Stimulated activated CD8-positive, alpha-beta memory T cell treated with anti-CD3 and anti-CD28 coated beads, Interleukin-2, amount 100 ng/mL, for 1 hour (primary cell): ENCODE results near the gene NCS1.

Experiments used
- DNase-seq, 2 donors: peaks; one replicate each; pipeline ENCODE4 v3.0.0-alpha.2; 2020; ENCODE audit warnings: low read depth in 2 of 2

The NCS1 gene

DNA sequence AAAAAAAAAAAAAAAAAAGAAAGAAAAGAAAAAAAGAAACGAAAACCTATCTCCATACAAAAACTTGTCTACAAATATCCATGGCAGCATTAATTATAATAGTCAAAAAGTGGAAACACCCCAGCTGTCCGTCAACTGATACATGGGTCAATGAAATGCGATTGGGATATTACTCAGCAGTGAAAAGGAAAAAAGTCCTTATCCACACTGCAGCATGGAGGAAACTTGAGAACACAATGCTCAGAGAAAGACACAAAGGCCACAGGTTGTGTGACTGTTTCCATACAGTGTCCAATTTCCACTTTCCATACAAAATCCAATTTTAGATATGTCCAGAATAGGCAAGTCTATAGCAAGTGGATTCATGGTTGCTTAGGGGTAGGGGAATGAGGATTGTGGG lies 24.3 kb upstream of the NCS1 start:
- DNase-seq = no peak

DNA sequence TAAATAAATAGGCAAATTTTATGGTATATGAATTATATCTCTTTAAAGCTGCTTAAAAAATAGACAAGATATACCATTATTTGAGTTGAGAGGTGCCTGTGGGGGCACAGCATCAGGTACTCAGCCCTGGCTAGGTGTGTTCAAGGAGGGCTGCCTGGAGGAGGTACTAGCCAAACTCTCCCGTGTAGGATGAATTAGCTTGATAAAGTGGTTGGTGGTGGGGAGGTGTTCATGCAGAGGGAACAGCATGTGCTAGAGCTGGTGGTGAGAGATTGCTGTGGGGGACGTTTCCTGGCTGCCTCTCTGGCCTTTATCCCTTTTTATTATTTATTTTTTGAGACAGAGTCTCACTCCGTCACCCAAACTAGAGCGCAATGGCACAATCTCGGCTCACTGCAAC lies 23.2 kb upstream of the NCS1 start:
- no peak for DNase-seq

DNA sequence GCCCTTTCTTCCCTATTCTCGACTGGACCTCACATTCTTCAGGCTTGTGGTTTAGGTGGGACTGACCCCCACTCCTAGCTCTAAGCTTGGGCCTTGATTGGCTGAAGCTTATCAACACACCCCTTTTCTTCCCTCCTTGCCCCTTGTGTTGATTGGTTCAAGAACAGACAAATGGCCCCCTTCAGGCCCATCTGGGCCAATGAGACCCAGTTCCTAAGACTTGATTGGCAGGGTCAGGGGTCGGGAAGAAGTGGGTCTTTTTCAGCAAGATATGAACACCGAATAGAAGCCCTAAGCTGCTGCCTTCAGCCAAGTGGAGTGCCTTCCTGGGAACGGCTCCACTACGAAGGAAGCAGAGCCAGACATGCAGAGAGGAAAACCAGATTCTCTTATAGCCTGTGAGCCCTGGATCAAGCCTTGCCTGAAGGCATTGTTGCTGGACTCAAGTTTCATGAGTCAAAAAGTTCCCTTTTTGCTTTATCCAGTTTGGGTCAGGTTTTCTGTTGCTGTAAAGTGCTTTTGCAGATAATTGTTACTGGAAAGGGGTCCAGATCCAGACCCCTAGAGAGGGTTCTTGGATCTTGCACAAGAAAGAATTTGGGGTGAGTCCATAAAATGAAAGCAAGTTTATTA lies 22.4 kb upstream of the NCS1 start:
- DNase-seq = no peak

DNA sequence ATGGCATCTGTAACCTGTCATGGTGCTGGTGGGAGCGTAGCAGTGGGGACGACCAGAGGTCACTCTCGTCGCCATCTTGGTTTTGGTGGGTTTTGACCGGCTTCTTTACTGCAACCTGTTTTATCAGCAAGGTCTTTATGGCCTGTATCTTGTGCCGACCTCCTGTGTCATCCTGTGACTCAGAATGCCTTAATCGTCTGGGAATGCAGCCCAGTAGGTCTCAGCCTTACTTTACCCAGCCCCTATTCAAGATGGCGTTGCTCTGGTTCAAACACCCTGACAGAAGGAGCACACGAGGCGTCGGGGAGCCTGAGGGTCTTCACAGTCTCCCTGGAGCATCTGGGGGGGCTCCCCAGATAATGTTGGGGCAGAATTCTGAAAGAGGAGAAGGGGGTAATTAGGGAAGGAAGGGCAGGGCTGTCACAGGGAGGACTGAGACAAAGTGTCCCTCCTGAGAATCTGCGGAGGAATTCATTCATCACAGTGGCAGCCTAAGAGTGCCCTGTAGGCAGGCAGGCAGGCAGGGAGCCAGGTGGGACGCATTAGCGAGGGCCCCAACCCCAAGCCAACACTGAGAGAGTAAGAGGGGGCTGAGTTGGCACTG lies 21.3 kb upstream of the NCS1 start:
- no peak for DNase-seq

DNA sequence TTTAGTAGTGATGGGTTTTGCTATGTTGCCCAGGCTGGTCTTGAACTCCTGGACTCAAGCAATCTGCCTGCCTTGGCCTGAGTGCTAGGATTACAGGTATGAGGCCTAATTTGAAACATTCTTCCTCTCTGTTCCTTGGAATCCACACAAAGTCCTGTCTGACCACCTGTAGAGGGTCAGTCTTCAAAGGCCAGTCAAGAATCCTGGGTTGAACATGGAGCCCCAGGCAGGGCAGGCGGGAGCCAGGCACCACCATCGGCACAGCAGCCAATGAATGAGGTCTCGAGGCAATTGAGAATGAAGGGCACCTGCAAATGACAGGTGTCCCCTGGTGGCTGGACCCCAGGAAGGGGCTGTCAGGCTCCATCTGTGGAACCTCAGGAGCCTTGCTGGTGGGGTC lies 17.4 kb upstream of the NCS1 start:
- DNase-seq = no peak

DNA sequence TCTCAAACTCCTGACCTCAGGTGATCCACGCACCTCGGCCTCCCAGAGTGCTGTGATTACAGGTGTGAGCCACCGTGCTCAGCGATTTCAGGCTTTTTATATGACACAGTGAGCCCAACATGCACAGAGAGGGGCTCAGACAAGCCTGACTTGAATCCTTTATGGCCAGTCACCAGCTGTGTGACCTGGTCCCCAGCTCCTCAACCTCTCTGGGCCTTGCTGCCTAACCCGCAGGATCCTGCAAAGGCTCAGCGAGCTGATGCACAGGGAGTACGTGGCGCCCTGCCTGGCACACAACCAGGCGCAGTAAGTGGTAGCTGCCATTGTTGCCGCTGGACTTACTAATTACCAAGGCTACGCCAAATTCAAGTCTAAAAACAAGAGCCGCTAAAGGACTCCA lies 16.6 kb upstream of the NCS1 start:
- DNase-seq = no peak

DNA sequence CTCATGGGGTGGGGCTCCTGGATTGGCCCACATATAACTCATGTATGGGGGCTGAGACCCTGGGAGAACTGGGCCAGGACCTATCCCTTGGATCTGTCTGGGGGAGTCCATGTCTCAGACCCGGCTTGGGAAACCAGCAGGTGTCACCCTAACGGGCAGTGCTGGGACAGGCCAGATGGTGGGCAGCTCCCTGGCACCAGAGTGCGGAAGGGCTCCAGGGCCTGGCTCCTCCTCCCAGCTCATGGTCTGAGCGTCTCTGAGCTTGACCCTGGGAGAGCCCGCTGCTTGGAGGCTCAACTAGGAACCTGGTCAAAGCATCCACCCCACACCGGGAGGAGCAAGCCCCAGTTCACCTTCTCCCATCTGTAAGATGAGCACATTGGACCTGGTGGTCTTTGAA lies 15.5 kb upstream of the NCS1 start:
- DNase-seq = no peak

DNA sequence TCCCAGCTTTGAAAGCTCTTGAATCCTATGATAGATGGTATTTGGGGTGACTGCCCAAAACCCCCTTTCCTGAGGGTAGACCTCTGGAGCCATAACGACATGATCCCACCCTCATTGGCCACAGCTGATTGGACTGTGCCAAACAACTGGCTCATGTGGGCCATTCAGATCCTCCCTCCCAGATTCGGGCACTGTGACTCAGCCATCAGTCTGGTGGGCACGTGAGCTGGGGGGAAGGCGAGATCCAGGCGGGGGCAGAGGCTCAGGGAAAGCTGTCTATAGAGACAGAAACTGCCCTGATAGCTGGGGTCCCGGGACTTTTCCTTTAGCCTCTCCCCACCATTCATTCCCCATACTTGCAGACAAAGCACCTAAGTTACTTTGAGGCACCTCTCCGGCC lies 15.1 kb upstream of the NCS1 start:
- no peak for DNase-seq

DNA sequence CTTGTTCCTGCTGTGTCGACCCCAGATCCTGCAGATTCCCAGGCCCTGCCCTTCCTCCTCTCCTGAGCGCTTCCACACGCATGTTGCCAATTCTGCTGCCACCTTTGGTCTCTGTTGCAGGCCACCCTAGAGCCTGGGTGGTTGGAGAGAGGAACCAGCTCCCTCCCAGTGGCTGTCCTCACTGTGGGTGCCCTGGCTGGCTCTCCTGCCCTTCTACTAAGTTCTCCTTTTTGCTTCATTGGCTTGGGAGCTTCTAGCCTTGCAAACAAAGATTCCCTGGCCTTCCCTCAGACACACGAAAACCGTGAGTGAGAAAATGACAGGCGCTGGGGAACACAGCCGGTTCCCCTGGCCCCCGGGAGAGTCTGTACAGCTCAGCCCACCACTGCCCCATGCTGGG lies 14.2 kb upstream of the NCS1 start:
- no peak for DNase-seq

DNA sequence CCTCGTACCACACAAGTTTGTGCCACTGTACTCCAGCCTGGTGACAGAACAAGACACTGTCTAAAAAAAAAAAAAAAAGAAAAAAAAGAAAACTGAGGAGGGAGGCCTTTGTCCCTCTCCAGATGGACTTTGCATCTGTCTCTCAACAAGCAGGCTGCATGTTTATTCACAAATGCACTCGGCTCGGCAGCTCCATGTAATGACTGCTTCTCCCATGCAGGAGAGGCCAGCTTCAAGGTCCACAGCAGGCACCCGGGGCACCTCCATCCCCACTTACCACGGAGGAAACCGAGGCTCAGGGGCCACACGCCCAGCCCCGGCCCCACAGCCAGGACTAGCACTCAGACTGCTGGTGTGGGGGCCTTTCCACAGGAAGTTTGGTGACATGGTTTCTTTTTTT lies 13.1 kb upstream of the NCS1 start:
- no peak for DNase-seq

DNA sequence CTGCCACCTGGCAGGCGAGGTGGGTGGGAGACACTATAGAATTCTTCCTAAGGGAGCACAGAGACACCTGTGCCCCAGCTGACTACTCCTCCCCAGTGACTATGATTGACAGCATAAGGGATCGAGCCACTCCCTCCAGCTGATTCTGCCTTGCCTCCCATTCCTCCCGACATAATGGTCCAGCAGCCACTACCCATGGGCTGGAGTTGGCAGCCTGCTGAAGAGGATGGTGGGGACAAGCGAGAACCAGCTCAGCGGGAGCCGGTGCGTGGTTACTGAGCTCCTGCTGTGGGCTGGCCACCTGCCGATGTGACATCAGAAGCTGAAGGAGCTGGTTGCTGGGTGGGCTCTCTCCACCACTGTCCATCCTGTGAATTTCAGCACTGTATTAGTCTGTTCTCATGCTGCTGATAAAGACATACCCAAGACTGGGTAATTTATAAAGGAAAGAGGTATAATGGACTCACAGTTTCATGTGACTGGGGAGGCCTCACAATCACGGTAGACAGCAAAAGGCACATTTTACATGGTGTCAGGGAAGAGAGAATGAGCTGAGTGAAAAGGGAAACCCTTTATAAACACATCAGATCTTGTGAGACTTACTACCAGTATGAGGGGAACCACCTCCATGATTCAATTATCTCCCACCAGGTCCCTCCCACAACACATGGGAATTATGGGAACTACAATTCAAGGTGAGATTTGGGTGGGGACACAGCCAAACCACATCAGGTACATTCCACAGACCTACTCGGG lies 12.1 kb upstream of the NCS1 start:
- DNase-seq = no peak

DNA sequence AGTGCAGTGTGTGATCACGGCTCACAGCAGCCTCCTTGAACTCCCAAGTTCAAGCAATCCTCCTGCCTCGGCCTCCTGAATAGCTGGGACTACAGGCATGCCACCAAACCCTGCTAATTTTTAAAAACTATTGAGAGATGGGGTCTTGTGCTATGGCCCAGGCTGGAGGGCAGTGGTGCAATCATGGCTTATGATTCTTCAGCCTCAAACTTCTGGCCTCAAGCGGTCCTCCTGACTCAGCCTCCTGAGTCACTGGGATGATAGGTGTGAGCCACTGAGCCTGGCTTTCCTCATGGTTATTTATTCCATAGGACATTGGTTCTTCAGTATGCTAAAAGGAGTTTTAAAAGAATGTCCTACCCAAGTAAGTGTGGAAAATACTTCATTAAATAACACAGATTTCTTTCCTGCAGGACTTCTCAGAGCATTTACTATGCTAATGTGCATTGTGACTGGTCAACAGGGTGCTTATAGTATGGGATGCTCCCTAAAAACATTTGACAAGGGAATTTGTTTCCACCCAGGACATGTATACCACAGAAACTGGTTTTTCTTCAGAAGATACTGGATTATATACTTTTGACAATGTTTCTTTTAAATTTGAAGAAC lies 11.2 kb upstream of the NCS1 start:
- DNase-seq = no peak

DNA sequence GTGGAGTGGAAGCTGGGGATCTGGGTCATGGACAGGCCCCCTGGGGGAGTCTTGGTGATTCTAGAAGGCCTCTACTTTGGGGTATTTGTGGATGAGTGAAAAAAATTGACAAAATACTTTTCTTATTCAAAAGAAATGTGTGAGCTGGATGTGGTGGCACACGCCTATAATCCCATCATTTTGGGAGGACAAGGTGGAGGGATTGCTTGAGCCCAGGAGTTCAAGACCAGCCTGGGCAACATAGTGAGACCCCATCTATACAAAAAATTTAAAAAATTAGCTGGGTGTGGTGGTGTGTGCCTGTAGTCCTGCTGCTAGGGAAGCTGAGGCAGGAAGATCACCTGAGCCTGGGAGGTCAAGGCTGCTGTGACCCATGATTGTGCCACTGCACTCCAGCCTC lies 6.6 kb upstream of the NCS1 start:
- DNase-seq = no peak

DNA sequence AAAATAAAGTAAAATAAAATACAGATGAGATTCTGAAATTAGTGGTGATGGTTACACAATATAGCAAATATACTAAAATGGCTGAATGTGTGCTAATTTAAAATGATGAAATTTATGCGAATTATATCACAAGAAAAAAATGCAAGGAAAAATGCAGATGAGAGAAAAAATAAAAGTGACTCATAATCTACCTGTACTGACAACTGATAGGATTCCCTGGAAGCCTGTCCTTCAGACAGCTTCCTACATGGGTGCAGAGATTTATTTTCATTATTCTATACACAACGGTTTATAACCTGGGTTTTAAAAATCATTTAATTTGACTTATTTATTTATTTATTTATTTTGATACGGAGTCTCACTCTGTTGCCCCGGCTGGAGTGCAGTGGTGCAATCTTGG lies 5.8 kb upstream of the NCS1 start:
- no peak for DNase-seq

DNA sequence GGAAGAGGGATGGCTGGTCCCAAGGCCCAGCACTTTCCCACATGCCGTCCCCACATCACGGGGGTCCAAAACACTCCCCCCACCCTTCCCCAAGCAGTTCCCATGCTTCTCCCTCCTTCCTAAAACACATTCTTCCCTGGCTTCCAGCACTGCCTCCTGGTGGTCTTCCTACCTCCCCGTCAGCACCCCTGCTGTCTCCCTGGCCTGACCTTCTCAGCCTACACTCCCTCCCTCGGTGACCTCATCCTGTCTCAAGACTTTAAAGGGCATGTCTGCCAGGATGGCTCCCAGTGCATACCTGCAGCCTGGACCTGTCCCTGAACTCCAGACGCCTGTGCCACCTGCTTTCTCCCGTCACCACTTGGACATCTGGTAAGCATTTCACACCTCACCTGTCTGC lies 4.3 kb upstream of the NCS1 start:
- no peak for DNase-seq

DNA sequence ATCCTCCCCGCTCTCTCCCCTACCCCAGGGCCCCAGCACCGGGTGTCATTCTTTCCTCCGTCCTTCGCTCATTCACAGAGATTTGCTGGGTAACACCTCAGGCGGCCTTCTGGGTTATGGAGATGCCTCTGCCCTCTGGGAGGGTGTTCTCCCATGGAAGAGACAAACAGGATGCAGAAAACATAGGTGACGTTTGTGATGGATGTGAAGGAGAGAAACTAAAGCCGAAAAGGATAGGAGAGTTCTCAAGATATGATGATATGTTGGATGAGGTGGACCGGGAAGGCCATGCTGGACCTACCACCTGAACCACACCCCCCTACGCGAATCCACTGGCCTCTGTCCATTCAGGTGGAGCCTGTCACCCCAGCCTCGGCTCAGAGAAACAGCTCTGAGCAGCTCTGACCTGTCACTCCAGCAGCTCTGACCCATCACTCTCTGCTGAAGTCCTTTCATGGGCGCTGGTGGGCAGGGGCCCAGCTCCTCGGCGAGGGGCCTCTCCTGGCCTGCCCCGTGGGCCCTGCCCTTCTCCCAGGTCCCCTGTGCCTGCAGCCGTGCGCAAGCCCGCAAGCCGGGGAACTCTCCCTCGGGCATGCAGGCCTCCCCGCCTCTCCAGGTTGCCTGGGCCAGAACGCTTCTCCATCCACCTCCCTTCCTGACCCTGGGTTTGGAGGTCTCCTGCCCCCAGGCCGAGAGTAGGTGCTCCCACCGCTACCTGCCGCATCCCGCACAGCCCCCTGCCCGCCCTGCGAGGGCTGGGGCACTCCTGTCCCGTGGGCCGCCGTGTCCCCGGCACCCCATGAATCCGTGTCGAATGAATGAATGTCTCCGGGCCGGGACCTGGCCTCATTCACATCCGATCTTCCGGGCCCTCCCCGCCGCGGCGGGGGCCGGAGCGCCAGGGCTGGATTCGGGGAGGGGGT lies 717 bp upstream of the NCS1 start:
- no peak for DNase-seq

DNA sequence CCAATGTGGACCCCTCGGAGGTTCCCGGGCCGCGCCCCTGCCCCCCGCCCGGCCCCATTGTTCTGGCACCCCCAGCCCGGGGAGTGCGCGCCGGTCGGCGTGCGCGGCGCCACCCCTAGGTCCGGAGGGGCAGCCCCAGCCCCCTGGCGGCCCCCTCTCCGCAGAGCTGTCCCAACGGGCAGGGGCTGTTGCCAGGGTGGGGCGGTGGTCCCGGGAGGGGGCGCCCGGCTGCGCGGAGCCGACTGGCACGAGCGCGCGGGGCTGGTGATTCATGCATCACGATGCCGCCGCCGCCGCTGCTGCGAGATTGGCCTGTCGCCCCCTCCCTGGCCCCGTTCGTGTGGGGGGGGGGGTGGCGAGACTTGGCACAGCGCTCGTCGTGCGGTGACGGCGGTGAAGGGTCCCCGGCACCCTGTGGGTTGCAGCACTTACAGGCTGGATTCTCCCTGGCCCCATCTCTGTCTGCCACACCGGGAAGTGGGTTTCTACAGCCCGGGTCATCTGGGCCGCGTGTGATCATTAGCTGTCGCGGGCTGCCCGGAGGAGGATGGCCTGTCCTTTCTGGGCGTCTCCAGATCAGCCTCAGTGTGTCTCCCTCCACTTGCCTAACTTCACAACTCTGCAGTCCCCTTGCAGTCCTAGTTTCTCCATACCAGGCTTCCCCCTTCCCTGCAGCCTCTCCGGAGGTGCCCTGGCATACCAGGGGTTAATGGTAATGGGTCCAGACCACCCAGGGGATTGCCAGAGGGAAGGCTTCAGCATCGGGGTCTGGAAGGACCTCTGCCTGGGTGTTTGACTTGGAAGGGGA lies 858 bp downstream of the NCS1 start:
- DNase-seq = peak; percentile 9 to 11

DNA sequence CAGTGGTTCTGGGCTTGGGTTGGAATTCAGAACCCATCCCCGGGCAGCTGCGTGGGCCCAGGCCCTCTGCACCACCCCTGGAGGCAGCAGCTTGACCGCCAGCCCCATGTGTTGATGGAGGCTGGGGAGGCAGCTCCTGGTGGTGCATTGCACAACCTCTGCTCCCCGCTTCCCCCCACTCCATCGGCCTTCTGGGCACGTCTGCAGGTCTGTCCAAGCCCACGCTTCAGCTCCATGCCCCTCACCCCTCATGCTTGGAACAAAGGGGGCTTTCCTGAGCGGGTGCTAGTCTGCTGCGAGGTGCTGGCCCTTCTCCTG lies 1.4 kb downstream of the NCS1 start:
- DNase-seq = no peak

DNA sequence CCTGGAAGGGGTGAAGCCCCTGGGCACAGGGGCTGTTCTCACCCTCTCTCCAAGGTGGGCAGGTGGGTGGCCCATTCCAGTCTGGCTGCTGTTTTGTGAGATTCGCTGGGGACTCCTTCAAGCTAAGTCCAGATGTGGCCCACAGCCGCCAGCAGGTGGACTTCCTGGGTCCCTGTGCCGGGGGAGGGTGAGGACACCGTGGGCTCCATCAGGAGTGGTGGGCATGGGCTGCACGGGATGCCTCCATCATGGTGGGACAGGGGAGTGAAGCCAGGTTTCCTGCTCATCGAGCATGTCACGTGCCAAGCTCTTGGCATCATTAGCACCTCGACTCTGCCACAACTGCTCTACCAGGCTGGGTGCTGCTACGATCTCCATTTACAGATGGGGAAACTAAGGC lies 1.8 kb downstream of the NCS1 start:
- no peak for DNase-seq

DNA sequence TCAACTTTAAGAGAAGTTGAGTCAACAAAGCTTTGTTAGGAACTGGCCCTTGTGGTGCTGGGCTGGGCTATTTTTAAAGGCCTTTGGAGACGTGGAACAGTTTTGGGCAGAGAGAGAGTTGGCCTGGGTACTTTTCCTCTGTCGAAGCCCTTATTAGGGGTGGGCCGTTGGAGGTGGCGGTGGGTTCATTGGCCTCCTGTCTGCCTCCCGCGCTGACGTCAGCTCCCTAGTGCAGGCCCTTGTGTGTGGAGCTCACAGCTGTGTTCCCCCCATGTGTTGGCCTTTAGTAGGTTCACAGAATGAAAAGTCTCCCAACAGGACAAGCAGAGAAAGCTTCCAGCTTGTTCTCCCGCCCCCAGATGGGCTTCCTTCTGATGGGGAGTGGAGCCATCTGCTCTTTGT lies 2.7 kb downstream of the NCS1 start:
- DNase-seq = no peak

DNA sequence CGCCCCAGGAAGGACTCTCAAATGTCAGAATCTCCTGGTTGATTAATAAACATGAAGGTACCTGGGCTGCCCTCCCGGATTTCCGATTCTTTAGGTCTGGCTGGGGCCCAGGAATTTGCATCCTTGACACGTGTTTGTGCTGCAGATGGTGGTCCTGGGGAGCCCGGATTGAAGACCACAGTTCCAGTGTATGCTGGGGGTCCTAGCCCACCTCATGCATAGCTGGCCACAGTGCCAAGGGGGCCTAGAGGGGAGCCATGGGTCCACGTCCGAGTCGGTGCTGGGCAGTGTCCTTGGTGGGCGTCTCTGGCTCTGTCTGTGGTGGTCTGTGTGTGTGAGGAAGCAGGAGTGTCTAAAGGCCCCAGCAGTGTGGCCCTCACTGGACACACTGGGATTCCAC lies 3.2 kb downstream of the NCS1 start:
- no peak for DNase-seq
